ENCODE data around the gene CFAP74. TPM values are rescaled to one million over a fixed set of nuclear protein-coding genes. Genes with fewer than 3 reads are reported as not detected.

The CFAP74 gene
- polyA plus RNA-seq, 1 donor (not counting 4 experiments of a cell fraction or from before 2014, with no cell fraction given), result not detected

DNA sequence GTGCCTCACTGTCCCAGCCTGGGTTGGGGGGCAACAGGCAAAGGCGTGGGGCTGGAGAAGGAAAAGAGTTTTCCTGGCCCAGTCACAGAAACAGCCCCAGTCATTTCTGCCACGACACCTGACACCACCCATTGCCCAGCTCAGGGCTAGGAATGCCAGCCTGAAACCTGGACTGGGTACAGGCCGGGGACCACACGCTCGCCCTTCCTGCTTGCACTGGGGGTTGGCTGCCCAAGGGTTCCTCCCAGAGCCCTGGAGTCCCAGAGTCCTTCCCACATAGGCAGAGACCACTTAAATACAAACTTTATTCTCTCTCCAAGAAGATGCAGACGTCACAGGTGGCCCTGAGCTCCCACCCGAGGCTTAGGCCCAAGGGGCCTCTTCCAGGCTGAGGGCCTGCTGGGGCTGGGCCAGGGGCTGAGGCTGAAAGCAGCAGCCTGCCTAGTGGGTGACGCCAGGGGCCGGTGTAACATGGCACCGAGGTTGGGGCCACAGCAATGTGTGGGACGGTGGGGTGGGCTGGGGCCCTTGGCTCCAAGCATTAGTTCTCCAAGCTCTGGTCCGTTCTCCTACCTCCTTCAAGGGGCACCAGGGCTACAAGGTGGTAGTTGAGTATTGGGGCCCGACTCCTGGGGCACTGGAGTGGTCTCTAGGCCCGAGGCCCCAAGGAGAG, 86.1 kb downstream of the CFAP74 start:
- no peak for DNase-seq (ENCODE audit: low read depth, low spot score)
- H3K9ac ChIP-seq (ENCODE audit: control insufficient read depth, extremely low read depth, insufficient read depth, low read length), result no peak overlapping the region
- no peaks in the 10 kb centered on the region for H3K36me3 ChIP-seq (ENCODE audit: control insufficient read depth in 2 of 2, extremely low read depth in 1 of 2, insufficient read depth in 2 of 2, low read length in 2 of 2)
- no peak overlapping the region for H3K4me3 ChIP-seq (ENCODE audit: control insufficient read depth in 2 of 3, extremely low read depth in 1 of 3, insufficient read depth in 2 of 3, low read depth in 1 of 3, low read length in 3 of 3)
- no peak overlapping the region for H2AFZ ChIP-seq (ENCODE audit: control insufficient read depth, low read length)
- TF ChIP-seq CTCF (optimal IDR thresholded peaks at IDR 0.05 in 1 of 3, IDR thresholded peaks at IDR 0.05 in 1 of 3, conservative IDR thresholded peaks at IDR 0.05 in 1 of 3; ENCODE audit: extremely low read depth in 1 of 3, insufficient read depth in 2 of 3, low read length in 3 of 3), result no peak
- H3K9me1 ChIP-seq (ENCODE audit: control insufficient read depth, extremely low read depth, insufficient read depth, low read length), result no peaks in the 10 kb centered on the region
- FAIRE-seq, result no peak
- no peak overlapping the region for H3K4me2 ChIP-seq (ENCODE audit: control insufficient read depth, extremely low read depth, insufficient read depth, low read depth, low read length)
- H3K27ac ChIP-seq (ENCODE audit: control insufficient read depth, insufficient read depth, low read length), result no peak overlapping the region
- dilution Hi-C loops (cut with MboI; ENCODE audit: extremely low pct_ligation_motif_present, low sequenced_read_pairs), result no loop called here
- H4K20me1 ChIP-seq (ENCODE audit: control insufficient read depth, extremely low read depth, insufficient read depth, low read length), result no peaks in the 10 kb centered on the region
- no peaks in the 10 kb centered on the region for H3K9me3 ChIP-seq (ENCODE audit: control insufficient read depth, low read depth, low read length)
- H3K27me3 ChIP-seq (ENCODE audit: control insufficient read depth, extremely low read depth, insufficient read depth, low read length), result peaks cover 6% of the 10 kb centered on the region
- no peaks in the 10 kb centered on the region for H3K4me1 ChIP-seq (ENCODE audit: control insufficient read depth, extremely low read depth, insufficient read depth, low read length)
- no peaks in the 10 kb centered on the region for H3K79me2 ChIP-seq (ENCODE audit: control insufficient read depth, insufficient read depth, low read length)

- Histone ChIP-seq H2AFZ (ENCODE audit: control insufficient read depth, low read length) (no peak overlapping the region), H3K27ac (ENCODE audit: control insufficient read depth, insufficient read depth, low read length) (no peak overlapping the region), H3K79me2 (ENCODE audit: control insufficient read depth, insufficient read depth, low read length) (no peaks in the 10 kb centered on the region), H3K4me2 (ENCODE audit: control insufficient read depth, extremely low read depth, insufficient read depth, low read depth, low read length) (no peak overlapping the region), H3K4me1 (ENCODE audit: control insufficient read depth, extremely low read depth, insufficient read depth, low read length) (no peaks in the 10 kb centered on the region), H3K9me1 (ENCODE audit: control insufficient read depth, extremely low read depth, insufficient read depth, low read length) (no peaks in the 10 kb centered on the region), H3K36me3 (ENCODE audit: control insufficient read depth in 2 of 2, extremely low read depth in 1 of 2, insufficient read depth in 2 of 2, low read length in 2 of 2) (no peaks in the 10 kb centered on the region), H3K4me3 (ENCODE audit: control insufficient read depth in 2 of 3, extremely low read depth in 1 of 3, insufficient read depth in 2 of 3, low read depth in 1 of 3, low read length in 3 of 3) (no peak overlapping the region), H3K27me3 (ENCODE audit: control insufficient read depth, extremely low read depth, insufficient read depth, low read length) (peaks cover 6% of the 10 kb centered on the region), H3K9ac (ENCODE audit: control insufficient read depth, extremely low read depth, insufficient read depth, low read length) (no peak overlapping the region), H3K9me3 (ENCODE audit: control insufficient read depth, low read depth, low read length) (no peaks in the 10 kb centered on the region), H4K20me1 (ENCODE audit: control insufficient read depth, extremely low read depth, insufficient read depth, low read length) (no peaks in the 10 kb centered on the region)
- dilution Hi-C loops (cut with MboI; ENCODE audit: extremely low pct_ligation_motif_present, low sequenced_read_pairs), result no loop called here
- no peak for DNase-seq (ENCODE audit: low read depth, low spot score)
- no peak for FAIRE-seq
- TF ChIP-seq CTCF (optimal IDR thresholded peaks at IDR 0.05 in 1 of 3, IDR thresholded peaks at IDR 0.05 in 1 of 3, conservative IDR thresholded peaks at IDR 0.05 in 1 of 3; ENCODE audit: extremely low read depth in 1 of 3, insufficient read depth in 2 of 3, low read length in 3 of 3), result no peak
- no peak for TF ChIP-seq EZH2 (IDR thresholded peaks at IDR 0.05; ENCODE audit: low read length)
These were observed 86.7 kb downstream of the CFAP74 start for GRCh38 chr1:1916851-1917251.
